ENCODE results near the gene STOM. TPM values are rescaled to one million over a fixed set of nuclear protein-coding genes. Genes with fewer than 3 reads are reported as not detected.

Gene STOM
- polyA plus RNA-seq, 1 of the 3 experiments (the other 2 are of a cell fraction), result 40.5 TPM

- TF ChIP-seq MXI1 (IDR thresholded peaks at IDR 0.05; ENCODE audit: low read depth, low read length) (no peak), FOSL2 (IDR thresholded peaks at IDR 0.05; ENCODE audit: borderline replicate concordance, low read depth) (no peak), TCF12 (IDR thresholded peaks at IDR 0.05) (no peak), FOXJ3 (CRISPR knock-in tag; IDR thresholded peaks at IDR 0.05) (no peak), TAF1 (IDR thresholded peaks at IDR 0.05; ENCODE audit: borderline replicate concordance, low read depth, low read length) (no peak)
Observed at GRCh38 chr9:121319383-121319780, 50.7 kb downstream of the STOM start (continued).

- H3F3A ChIP-seq (replicated peaks; ENCODE audit: insufficient read depth), result peaks cover 10% of the 10 kb centered on the region
- H3K27me3 ChIP-seq (ENCODE audit: insufficient read depth), result no peaks in the 10 kb centered on the region
- no peak overlapping the region for H3K9ac ChIP-seq
- ChIA-PET CTCF (interaction anchor here (0.6 to 5.3 kb wide), 46 partner anchors 10 to 562 kb away, joined by 3 to 316 read pairs (median 8); partner anchors contain the start of gene GSN), POLR2A (no interaction called here)
- H2AFZ ChIP-seq (ENCODE audit: low read depth), result no peak overlapping the region
- H4K20me1 ChIP-seq (ENCODE audit: insufficient read depth), result no peaks in the 10 kb centered on the region
- TF ChIP-seq FOXM1 (IDR thresholded peaks at IDR 0.05; ENCODE audit: low read depth), result no peak
- H3K9me3 ChIP-seq, result no peaks in the 10 kb centered on the region
- no peaks in the 10 kb centered on the region; the same call in 1 of the 2 replicates for H3K79me2 ChIP-seq (ENCODE audit: insufficient read depth)
- H3K36me3 ChIP-seq (replicated peaks in 1 of 2; ENCODE audit: control insufficient read depth in 1 of 2, insufficient read depth in 2 of 2, low read length in 1 of 2), result peaks cover 24 to 32% of the 10 kb centered on the region in 2 experiments
- 92% methylated on average over 16 of the region's 19 CpGs for WGBS (ENCODE audit: low lambda C conversion rate)
- no peaks in the 10 kb centered on the region; a peak in 1 of 4 replicates for H3K4me1 ChIP-seq (ENCODE audit: control insufficient read depth in 1 of 2, insufficient read depth in 2 of 2, low read depth in 1 of 2, low read length in 1 of 2)
- no peak overlapping the region for H3K4me2 ChIP-seq
- H3K9me2 ChIP-seq, result no peaks in the 10 kb centered on the region
- DNase-seq, result no peak
- no peak overlapping the region for H3K27ac ChIP-seq (ENCODE audit: low read depth in 2 of 2, low read length in 1 of 2)
- no peak overlapping the region for H3K4me3 ChIP-seq (ENCODE audit: low read depth in 2 of 2, low read length in 1 of 2)
Observed at GRCh38 chr9:121318631-121319382, 51.2 kb downstream of the STOM start.

GRCh38 chr9:121317737-121318630 is 52.1 kb downstream of the STOM start:
- POLR2A ChIA-PET, result no interaction called here

More at GRCh38 chr9:121317737-121318630, 52.1 kb downstream of the STOM start:
- H3K9me3 ChIP-seq, result no peaks in the 10 kb centered on the region
- H3K4me3 ChIP-seq (ENCODE audit: low read depth in 2 of 2, low read length in 1 of 2), result no peak overlapping the region
- no peak overlapping the region for H2AFZ ChIP-seq (ENCODE audit: low read depth)
- no peaks in the 10 kb centered on the region; a peak in 1 of 4 replicates for H3K4me1 ChIP-seq (ENCODE audit: control insufficient read depth in 1 of 2, insufficient read depth in 2 of 2, low read depth in 1 of 2, low read length in 1 of 2)
- CTCF ChIA-PET, result interaction anchor here (0.7 to 5.3 kb wide), 8 partner anchors 22 to 332 kb away, joined by 3 to 316 read pairs (median 8); partner anchors contain the start of gene GSN
- H3K4me2 ChIP-seq, result no peak overlapping the region
- TF ChIP-seq FOSL2 (IDR thresholded peaks at IDR 0.05; ENCODE audit: borderline replicate concordance, low read depth), result no peak
- no peak for TF ChIP-seq POLR2AphosphoS5 (IDR thresholded peaks at IDR 0.05; ENCODE audit: low read depth, low read length)
- no peak for TF ChIP-seq MAX (IDR thresholded peaks at IDR 0.05; ENCODE audit: low read depth)
- no peak for TF ChIP-seq TCF12 (IDR thresholded peaks at IDR 0.05)
- no peak for TF ChIP-seq GATA2 (CRISPR knock-in tag; IDR thresholded peaks at IDR 0.05)
- TF ChIP-seq FOXM1 (IDR thresholded peaks at IDR 0.05; ENCODE audit: low read depth), result no peak
- no peaks in the 10 kb centered on the region for H3K27me3 ChIP-seq (ENCODE audit: insufficient read depth)
- H3K27ac ChIP-seq (ENCODE audit: low read depth in 2 of 2, low read length in 1 of 2), result no peak overlapping the region
- no peaks in the 10 kb centered on the region for H3K9me2 ChIP-seq
- no peaks in the 10 kb centered on the region; the same call in 1 of the 2 replicates for H3K79me2 ChIP-seq (ENCODE audit: insufficient read depth)
- H4K20me1 ChIP-seq (ENCODE audit: insufficient read depth), result no peaks in the 10 kb centered on the region
- peaks cover 27 to 32% of the 10 kb centered on the region in 2 experiments for H3K36me3 ChIP-seq (replicated peaks in 1 of 2; ENCODE audit: control insufficient read depth in 1 of 2, insufficient read depth in 2 of 2, low read length in 1 of 2)
- no peak overlapping the region for H3K9ac ChIP-seq
- no peak for DNase-seq
- 76% methylated on average over 5 of the region's 6 CpGs for WGBS (ENCODE audit: low lambda C conversion rate)
- H3F3A ChIP-seq (replicated peaks; ENCODE audit: insufficient read depth), result peaks cover 10% of the 10 kb centered on the region
